Measurements from ENCODE around the gene MGAT3.
"Not testable (repeated sequence)": the region's sequence is repeated elsewhere in the genome, so short reads cannot be mapped to it uniquely, and the experiment has no call there.

Gene MGAT3

GRCh38 chr22:39456522-39457197 is at the start of gene MGAT3:
Gene MGAT3 (plus strand): TSS chr22:39457012. CDS start chr22:39487348, 30,336 bp downstream.
- DNase-seq: no peak

DNA sequence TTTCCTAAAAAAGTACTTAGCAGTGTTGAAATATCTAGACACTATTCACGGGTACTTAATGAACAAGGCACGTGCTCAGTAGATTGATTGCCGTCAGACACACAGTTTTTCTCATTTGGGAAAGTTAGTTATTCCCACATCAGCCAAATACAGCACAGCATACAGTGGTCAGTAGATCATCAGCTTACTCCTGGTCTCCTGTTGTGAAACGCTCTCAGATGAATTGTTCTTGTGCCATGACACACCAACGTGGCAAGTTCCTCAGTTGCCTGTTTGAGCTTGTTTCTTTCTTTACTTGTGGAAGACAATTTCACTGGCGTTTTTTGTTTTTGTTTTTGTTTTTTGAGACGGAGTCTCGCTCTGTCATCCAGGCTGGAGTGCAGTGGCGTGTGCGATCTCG is 48.6 kb upstream of the MGAT3 start:
- DNase-seq: no peak

GRCh38 chr22:39408807-39409206 is 48.0 kb upstream of the MGAT3 start:
- DNase-seq: no peak

- no peak for DNase-seq
These were observed 47.2 kb upstream of the MGAT3 start for GRCh38 chr22:39409516-39410029.

DNA sequence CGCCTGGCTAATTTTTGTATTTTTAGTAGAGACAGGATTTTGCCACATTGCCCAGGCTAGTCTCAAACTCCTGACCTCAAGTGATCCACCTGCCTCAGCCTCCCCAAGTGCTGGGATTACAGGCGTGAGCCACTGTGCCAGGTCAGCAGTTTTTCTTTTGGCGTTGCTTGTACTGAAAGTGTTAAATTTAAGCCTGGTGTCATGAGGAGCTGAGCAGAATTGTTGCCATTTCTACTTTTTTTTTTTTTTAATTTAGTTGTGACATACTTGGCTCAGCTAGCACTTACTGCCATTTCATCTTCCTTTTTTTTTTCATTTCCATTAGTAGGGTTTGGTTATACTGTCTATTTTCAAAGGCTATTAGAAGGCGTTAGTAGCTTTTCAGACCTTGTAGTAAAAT is 46.5 kb upstream of the MGAT3 start:
- no peak for DNase-seq

DNA sequence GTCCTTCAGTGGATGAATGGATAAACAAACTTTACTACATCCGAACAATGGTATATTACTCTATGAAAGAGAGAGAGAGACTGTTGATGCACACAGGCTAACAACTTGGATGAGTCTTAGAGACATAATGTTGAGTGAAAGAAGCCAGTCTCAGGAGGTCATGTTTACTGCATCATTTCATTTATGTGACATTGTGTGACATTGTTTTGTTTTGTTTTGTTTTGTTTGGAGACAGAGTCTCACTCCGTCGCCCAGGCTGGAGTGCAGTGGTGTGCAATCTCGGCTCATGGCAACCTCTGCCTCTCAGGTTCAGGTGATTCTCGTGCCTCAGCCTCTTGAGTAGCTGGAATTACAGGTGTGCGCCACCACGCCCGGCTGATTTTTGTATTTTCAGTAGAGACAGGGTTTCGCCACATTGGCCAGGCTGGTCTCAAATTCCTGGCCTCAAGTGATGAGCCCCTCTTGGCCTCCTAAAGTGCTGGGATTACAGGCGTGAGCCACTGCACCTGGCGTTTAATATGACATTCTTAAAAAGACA is 44.9 kb upstream of the MGAT3 start:
- DNase-seq: not testable (repeated sequence)

DNA sequence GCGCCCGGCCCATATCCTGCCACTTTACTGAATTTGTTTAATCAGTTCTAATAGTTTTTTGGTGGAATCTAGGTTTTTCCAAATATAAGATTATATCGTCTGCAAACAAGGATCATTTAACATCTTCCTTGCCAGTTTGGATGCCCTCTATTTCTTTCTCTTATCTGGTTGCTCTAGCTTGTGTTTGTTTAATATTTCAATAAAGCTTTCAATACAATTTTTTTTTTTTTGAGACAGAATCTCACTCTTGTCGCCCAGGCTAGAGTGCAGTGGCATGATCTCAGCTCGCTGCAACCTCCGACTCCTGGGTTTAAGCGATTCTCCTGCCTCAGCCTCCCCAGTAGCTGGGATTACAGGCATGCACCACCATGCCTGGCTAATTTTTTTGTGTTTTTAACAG is 43.6 kb upstream of the MGAT3 start:
- not testable (repeated sequence) for DNase-seq

DNA sequence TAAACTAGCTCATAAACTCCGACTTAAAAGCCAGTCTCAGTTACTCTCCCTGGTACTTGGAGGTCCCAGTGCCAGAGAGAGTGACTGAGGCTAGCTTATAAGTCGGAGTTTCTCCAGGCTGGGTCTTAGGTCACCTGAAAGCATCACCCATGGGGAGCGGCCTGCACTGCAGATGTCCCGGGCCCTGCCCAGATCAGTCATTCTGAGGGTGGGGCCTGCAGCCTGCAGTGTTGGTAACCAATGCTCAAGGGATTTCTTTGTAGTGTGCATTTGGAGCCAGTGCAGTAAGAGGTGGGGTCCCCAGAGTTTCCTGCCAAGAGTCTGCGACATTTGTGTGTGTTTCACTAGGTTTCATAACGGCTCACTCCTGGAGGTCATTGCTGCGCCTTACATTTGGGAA is 42.4 kb upstream of the MGAT3 start:
- DNase-seq: no peak

- DNase-seq: no peak
These were observed 41.9 kb upstream of the MGAT3 start for GRCh38 chr22:39414886-39415285.

- no peak for DNase-seq
These were observed 41.3 kb upstream of the MGAT3 start for GRCh38 chr22:39415506-39415905.

GRCh38 chr22:39416319-39416718 is 40.5 kb upstream of the MGAT3 start:
- no peak for DNase-seq

DNA sequence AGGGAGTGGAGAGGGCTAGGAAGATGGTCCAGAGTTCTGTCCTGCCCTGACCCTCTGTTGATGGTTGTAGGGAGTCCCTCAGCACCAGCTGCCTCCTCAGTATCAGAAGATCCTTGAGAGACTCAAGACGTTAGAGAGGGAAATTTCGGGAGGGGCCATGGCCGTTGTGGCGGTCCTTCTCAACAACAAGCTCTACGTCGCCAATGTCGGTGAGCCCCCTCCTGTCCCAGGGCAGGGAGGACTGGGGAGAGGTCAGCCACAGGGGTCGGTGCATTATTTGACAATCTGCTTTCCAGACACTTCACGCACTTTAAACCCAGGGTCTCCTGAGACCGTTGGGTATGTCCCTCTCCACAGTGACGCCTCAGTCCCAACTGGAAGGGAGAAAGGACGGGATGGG is 39.2 kb upstream of the MGAT3 start:
- DNase-seq: no peak

DNA sequence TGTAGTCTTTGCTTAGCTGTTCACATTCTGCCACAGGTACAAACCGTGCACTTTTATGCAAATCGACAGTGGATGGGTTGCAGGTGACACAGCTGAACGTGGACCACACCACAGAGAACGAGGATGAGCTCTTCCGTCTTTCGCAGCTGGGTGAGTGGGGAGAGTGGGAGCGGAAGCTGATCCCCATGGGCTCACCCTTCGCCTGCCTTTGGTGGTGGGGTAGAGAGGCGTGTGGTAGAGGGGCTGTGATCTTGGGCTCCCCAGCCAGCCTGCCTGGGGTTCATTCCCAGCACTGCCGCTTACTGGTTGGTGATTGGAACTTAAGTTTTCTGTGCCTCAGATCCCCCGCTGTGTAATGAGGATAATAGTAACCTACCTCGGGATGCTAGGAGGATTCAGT is 38.1 kb upstream of the MGAT3 start:
- no peak for DNase-seq

GRCh38 chr22:39419096-39419495 is 37.7 kb upstream of the MGAT3 start:
- no peak for DNase-seq

DNA sequence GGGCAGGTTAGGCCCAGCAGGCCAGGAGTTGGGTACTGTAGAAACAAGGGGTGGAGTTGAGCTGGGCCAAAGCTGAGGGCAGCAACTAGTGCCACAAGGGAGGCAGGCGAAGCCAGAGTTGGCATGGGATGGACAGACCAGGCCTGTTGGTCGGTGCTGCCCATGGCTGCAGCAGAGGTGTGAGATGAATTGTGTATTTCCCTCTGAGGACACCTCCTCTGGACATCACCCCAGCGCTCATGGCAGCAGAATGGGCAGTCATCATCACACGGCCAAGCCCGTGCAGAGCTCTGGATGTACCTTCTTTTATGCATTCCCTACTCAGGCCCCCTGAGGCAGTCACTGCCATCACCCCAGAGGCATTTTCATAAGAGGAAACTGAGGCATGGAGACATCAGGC is 36.9 kb upstream of the MGAT3 start:
- no peak for DNase-seq

- no peak for DNase-seq
These were observed 35.1 kb upstream of the MGAT3 start for GRCh38 chr22:39421691-39422090.

GRCh38 chr22:39422101-39422500 is 34.7 kb upstream of the MGAT3 start:
- DNase-seq: no peak

- DNase-seq: no peak
These were observed 34.1 kb upstream of the MGAT3 start for GRCh38 chr22:39422721-39423120.

DNA sequence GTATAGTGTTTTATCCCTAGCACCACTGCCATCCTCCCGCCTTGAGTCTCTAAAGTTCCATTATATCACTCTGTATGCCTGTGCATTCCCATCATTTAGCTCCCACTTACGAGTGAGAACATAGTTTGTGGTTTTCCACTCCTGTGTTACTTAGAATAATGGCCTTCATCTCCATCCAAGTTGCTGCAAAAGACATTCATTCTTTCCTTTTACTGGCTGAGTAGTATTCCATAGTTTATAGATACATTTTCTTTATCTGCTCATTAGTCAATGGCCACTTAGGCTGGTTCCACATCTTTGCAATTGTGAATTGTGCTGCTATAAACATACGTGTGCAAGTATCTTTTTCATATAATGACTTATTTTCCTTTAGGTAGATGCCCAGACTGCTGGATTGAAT is 32.8 kb upstream of the MGAT3 start:
- DNase-seq: no peak

DNA sequence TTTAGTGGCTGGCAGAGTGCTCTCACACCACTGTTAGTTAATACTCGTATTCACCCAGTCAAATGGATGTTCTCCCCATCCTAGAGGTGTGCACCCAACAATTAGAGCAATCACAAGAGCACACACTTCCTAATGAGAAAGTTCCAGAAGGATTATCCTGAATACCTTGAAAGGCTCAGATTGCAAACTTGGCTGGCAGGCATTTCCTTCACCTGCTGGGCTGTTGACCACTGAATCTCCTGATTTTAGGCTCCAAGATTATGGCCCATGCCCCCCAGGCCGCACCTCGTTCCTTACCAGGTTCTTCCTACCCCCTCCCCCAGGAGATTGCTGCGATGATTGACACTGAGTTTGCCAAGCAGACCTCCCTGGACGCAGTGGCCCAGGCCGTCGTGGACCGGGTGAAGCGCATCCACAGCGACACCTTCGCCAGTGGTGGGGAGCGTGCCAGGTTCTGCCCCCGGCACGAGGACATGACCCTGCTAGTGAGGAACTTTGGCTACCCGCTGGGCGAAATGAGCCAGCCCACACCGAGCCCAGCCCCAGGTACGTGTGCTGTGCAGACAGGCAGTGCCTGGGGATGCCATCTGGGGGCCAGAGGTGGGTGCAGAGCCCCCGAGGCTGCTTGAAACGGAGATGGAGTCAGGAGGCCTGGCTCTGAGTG is 30.3 kb upstream of the MGAT3 start:
- no peak for DNase-seq

DNA sequence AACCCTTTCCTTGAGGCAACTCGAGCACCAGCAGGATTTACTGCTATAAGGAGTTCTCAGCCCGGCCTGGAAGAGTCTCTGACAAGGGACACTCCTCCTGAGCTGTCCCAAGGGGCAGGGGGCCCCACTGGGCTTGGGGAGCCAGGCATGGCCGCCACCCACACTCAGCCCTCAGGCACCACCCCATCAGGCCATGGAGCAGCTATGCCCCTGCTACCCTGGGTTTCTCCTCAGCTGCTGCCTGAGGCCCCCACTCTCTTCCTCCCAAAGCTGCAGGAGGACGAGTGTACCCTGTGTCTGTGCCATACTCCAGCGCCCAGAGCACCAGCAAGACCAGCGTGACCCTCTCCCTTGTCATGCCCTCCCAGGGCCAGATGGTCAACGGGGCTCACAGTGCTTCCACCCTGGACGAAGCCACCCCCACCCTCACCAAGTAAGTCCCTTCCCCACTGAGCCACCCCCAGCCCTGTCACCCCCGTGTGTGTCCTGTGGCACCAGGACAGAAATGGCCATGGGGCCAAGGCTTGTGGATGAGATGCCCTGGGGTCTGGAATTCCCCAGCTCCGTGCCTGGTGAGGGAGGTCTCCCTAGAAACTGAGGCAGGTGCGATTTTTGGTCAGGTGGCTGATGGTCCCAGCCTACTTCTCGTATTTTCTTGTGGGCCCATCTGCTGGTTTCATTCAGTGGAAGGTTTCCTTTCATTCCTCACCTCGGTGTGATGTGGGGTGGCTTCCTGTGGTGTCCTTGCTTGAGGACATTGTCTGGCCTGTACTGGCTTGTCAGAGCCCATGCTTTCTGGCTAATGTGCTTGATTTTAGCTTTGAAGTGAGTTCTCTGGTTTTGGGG is 28.8 kb upstream of the MGAT3 start:
- no peak for DNase-seq

DNA sequence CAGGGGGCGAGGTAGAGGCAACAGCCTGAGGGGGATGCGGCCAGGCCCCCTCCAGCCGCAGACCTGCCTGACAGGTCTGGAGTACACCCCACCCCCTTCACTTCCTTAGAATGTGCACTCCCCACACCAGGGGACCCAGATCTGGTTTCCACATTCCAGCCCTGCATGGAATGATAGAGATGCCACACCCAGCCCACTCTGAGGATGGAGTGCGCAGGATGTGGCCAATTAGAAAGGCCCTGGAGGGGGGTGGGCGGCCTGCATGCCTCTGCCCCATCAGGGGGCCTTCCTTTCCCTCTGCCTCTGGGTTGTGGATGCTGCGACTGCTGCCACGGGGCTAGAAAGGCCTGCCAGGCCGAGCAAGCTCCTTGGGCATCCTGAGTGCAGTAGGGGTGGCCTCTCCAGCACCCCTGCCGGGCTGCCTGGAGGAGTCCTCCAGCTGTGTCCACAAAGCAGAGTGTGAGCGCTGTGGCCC is 28.2 kb upstream of the MGAT3 start:
- DNase-seq: peak; percentile 8

DNA sequence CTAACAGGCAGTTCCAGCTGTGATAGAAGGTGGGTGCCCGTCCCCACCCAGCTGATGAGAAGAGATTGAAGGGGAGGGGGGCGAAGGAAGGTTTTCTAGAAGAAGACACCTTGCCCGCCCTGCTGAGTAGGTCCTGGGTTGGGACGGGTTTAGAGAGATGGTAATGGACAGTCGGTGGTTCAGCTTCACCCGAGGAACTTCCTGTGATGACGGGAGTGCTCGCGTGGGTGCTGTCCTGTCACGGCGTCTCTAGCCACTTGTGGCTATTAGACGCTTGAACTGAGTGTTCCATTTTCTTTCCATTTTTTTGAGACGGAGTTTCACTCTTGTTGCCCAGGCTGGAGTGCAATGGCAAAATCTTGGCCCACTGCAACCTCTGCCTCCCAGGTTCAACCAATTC is 27.6 kb upstream of the MGAT3 start:
- DNase-seq: no peak
